SK-N-SH (cell line): ENCODE measurements around the gene NUAK2. TPM values are rescaled to one million over a fixed set of nuclear protein-coding genes. Genes with fewer than 3 reads are reported as not detected.

Experiments used
- CTCF ChIA-PET: fragments of 300-600, 350-600 bp; formaldehyde crosslinking; extraction: SDS; loops from one replicate; lab custom pipeline; 2021; lab: Yijun Ruan, JAX
- POLR2A ChIA-PET: fragments of 350-600 bp; sonication (Branson Sonifier 250); formaldehyde crosslinking; extraction: SDS; loops from one replicate; lab custom pipeline; 2020; ENCODE audit warnings: antibody characterized with exemption, inconsistent platforms; lab: Yijun Ruan, JAX
- DNase-seq: peaks from one replicate; pipeline ENCODE4 v3.0.0; 2012
- H2AFZ ChIP-seq: fragments of 200-600 bp; sonication (generic); 2 replicates; pipeline ENCODE4 v1.8.1; 2016; ENCODE audit warnings: antibody characterized with exemption, mild to moderate bottlenecking, low read depth
- H3F3A ChIP-seq: fragments of 200-600 bp; sonication (generic); replicated peaks from 2 replicates; pipeline ENCODE3; 2016; ENCODE audit warnings: antibody characterized with exemption, mild to moderate bottlenecking; ENCODE audit not compliant: insufficient read depth
- H3K27ac ChIP-seq, 2 experiments: fragments of 200-500 bp in 1 of 2; fragments of 200-600 bp in 1 of 2; sonication (Bioruptor generic) in 1 of 2; sonication (generic), shearing (Covaris generic) in 1 of 2; 2 replicates each; pipeline versions ENCODE4 v1.5.1 to v1.6.1; 2014 to 2016; ENCODE audit warnings: low read depth in 2 of 2, inconsistent platforms in 1 of 2, low read length in 1 of 2, mild to moderate bottlenecking in 1 of 2, mixed read lengths in 1 of 2
- H3K27me3 ChIP-seq: fragments of 200-600 bp; sonication (generic), shearing (Covaris generic); 2 replicates; pipeline ENCODE4 v1.6.1; 2016; ENCODE audit warnings: mixed run types; ENCODE audit not compliant: insufficient read depth
- H3K36me3 ChIP-seq, 2 experiments: fragments of 200-500 bp in 1 of 2; fragments of 200-600 bp in 1 of 2; sonication (Bioruptor generic) in 1 of 2; sonication (generic) in 1 of 2; replicated peaks in 1 of 2; 2 replicates each; pipeline versions ENCODE3 to v1.5.1; 2014 to 2016; ENCODE audit warnings: low read length in 1 of 2, mild to moderate bottlenecking in 1 of 2; ENCODE audit not compliant: insufficient read depth in 2 of 2, control insufficient read depth in 1 of 2
- H3K4me1 ChIP-seq, 2 experiments: fragments of 200-500 bp in 1 of 2; fragments of 200-600 bp in 1 of 2; sonication (Bioruptor generic) in 1 of 2; sonication (generic), shearing (Covaris generic) in 1 of 2; 2 replicates each; pipeline versions ENCODE4 v1.5.1 to v1.6.1; 2014 to 2016; ENCODE audit warnings: low read depth in 1 of 2, low read length in 1 of 2, mixed run types in 1 of 2; ENCODE audit not compliant: insufficient read depth in 2 of 2, control insufficient read depth in 1 of 2
- H3K4me2 ChIP-seq: fragments of 200-600 bp; sonication (generic), shearing (Covaris generic); 2 replicates; pipeline ENCODE4 v1.6.1; 2017; ENCODE audit warnings: mixed run types
- H3K4me3 ChIP-seq, 2 experiments: fragments of 200-500 bp in 1 of 2; fragments of 200-600 bp in 1 of 2; sonication (Bioruptor generic) in 1 of 2; sonication (generic), shearing (Covaris generic) in 1 of 2; 2 replicates each; pipeline versions ENCODE4 v1.5.1 to v1.8.1; 2014 to 2016; ENCODE audit warnings: low read depth in 2 of 2, inconsistent platforms in 1 of 2, low read length in 1 of 2, mild to moderate bottlenecking in 1 of 2, mixed read lengths in 1 of 2, moderate library complexity in 1 of 2
- H3K79me2 ChIP-seq: fragments of 200-600 bp; sonication (generic); 2 replicates; pipeline ENCODE4 v1.8.1; 2017; ENCODE audit warnings: mild to moderate bottlenecking; ENCODE audit not compliant: insufficient read depth
- H3K9ac ChIP-seq: fragments of 200-600 bp; sonication (generic); 2 replicates; pipeline ENCODE4 v1.6.1; 2017; ENCODE audit warnings: mixed run types
- H3K9me2 ChIP-seq: fragments of 200-600 bp; sonication (generic); 2 replicates; pipeline ENCODE4 v1.6.1; 2017; ENCODE audit warnings: mixed run types
- H3K9me3 ChIP-seq: fragments of 200-600 bp; sonication (generic); 2 replicates; pipeline ENCODE4 v1.6.1; 2017; ENCODE audit warnings: mixed run types, mild to moderate bottlenecking, moderate library complexity
- H4K20me1 ChIP-seq: fragments of 200-600 bp; sonication (generic); 2 replicates; pipeline ENCODE4 v1.6.1; 2017; ENCODE audit warnings: mild to moderate bottlenecking, mixed run types; ENCODE audit not compliant: insufficient read depth
- ELF1 ChIP-seq: IDR thresholded peaks from 2 replicates; pipeline ENCODE4 v1.4.0; 2012
- EP300 ChIP-seq, 2 experiments: IDR thresholded peaks; 2 replicates each; pipeline versions ENCODE4 v1.4.0 to v1.6.1; 2012; ENCODE audit warnings: borderline replicate concordance in 1 of 2, low read depth in 1 of 2, low read length in 1 of 2
- FOXJ3 ChIP-seq: sonication (generic); formaldehyde crosslinking; IDR thresholded peaks from 2 replicates; pipeline ENCODE4 v1.5.1; 2020; ENCODE audit warnings: mild to moderate bottlenecking, missing genetic modification reagents
- GABPA ChIP-seq: IDR thresholded peaks from 2 replicates; pipeline ENCODE4 v1.4.0; 2012; ENCODE audit warnings: low read depth, mild to moderate bottlenecking
- GATA2 ChIP-seq: sonication (generic); formaldehyde crosslinking; IDR thresholded peaks from 2 replicates; pipeline ENCODE4 v1.5.0; 2020; ENCODE audit warnings: mild to moderate bottlenecking, missing genetic modification reagents
- MEF2A ChIP-seq: IDR thresholded peaks from 2 replicates; pipeline ENCODE4 v1.4.0; 2012; ENCODE audit warnings: low read depth, borderline replicate concordance
- MXI1 ChIP-seq: IDR thresholded peaks from 2 replicates; pipeline ENCODE4 v1.6.1; 2012; ENCODE audit warnings: mild to moderate bottlenecking, low read depth, low read length, improper control_type of control experiment
- RAD21 ChIP-seq: IDR thresholded peaks from 2 replicates; pipeline ENCODE4 v1.6.1; 2012; ENCODE audit warnings: mild to moderate bottlenecking, low read length
- RFX5 ChIP-seq: IDR thresholded peaks from 2 replicates; pipeline ENCODE4 v1.6.1; 2012; ENCODE audit warnings: mild to moderate bottlenecking, improper control_type of control experiment, low read length
- SIN3A ChIP-seq: IDR thresholded peaks from 2 replicates; pipeline ENCODE4 v1.6.1; 2012; ENCODE audit warnings: low read depth, mild to moderate bottlenecking, low read length, moderate library complexity, borderline replicate concordance
- SMC3 ChIP-seq: IDR thresholded peaks from 2 replicates; pipeline ENCODE4 v1.6.1; 2012; ENCODE audit warnings: low read depth, low read length, improper control_type of control experiment
- TAF1 ChIP-seq: IDR thresholded peaks from 2 replicates; pipeline ENCODE4 v1.6.1; 2012; ENCODE audit warnings: low read depth, mild to moderate bottlenecking, low read length, moderate library complexity, borderline replicate concordance
- TCF12 ChIP-seq: IDR thresholded peaks from 2 replicates; pipeline ENCODE4 v1.4.0; 2012
- TEAD4 ChIP-seq: IDR thresholded peaks from 2 replicates; pipeline ENCODE4 v1.4.0; 2012; ENCODE audit warnings: mild to moderate bottlenecking, borderline replicate concordance; ENCODE audit not compliant: insufficient read depth
- USF1 ChIP-seq: IDR thresholded peaks from 2 replicates; pipeline ENCODE4 v1.4.0; 2012; ENCODE audit warnings: low read depth, borderline replicate concordance
- YY1 ChIP-seq: IDR thresholded peaks from 2 replicates; pipeline ENCODE4 v1.4.0; 2012; ENCODE audit warnings: low read depth, mild to moderate bottlenecking
- WGBS: methylation state at CpG from one replicate; pipeline ENCODE4 v1.1.6; 2017; ENCODE audit warnings: low lambda C conversion rate; 5-methylcytosine and 5-hydroxymethylcytosine counted together
- polyA plus RNA-seq, 3 experiments: library from polyadenylated mRNA; depleted of rRNA; stranded (reverse); fragments of >200 nt; gene quantifications; 2 replicates each; pipeline ENCODE4 v1.2.3, GENCODE V29; 2012
- TF ChIP-seq, protein P1 (sequence below): IDR thresholded peaks from 2 replicates; pipeline ENCODE4 v1.4.0; 2012; ENCODE audit warnings: low read depth, borderline replicate concordance
- TF ChIP-seq, protein P2 (sequence below): IDR thresholded peaks from 2 replicates; pipeline ENCODE4; 2012

Gene NUAK2
- polyA plus RNA-seq, 1 of the 3 experiments (the other 2 are of a cell fraction) = 11.1 TPM

- TF ChIP-seq SIN3A (no peak), YY1 (no peak), GABPA (no peak), ELF1 (no peak), RAD21 (no peak)
Observed at GRCh38 chr1:205309741-205310140, 11.8 kb downstream of the NUAK2 start (continued).

DNA sequence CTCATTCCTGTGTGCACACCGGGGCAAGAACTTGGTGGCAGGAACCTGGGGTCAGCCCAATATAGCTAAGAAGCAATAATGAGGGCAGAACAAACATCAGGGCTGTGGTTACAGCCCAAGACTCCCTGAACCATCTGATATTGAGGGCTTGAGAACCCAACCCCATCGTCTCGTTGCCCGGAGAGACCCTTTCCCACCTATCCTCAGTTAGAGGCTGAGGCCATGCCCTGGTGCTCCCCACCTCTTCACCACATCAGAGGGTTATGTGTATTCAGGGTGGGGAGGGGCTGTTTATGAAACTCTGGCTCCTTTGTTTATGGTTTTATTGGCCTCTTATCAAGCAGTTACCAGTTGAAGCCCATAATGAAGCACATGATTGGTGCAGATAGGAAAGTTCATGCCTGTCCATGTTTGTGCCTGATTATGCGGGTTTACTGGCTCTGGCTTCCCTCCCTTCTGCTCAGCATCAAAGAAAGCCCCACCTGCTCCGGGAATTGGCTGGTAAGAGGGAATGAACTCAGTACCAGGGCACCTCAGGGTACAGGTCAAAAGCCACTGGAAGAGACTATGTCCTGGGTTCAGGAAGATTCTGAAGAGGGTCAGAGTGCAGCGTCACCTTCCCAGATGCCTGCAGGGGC is 14.5 kb downstream of the NUAK2 start:
- Histone ChIP-seq H2AFZ (no peak overlapping the region), H3K9ac (no peak overlapping the region), H3K9me2 (no peaks in the 10 kb centered on the region), H3K9me3 (no peaks in the 10 kb centered on the region), H3K4me1 (peaks cover 0 to 5% of the 10 kb centered on the region in 2 experiments; a peak in 1 of 4 replicates), H3K79me2 (peaks cover 31% of the 10 kb centered on the region), H3K4me2 (no peak overlapping the region), H3K27ac (no peak overlapping the region), H3K4me3 (no peak overlapping the region), H3K36me3 (peaks cover 43 to 49% of the 10 kb centered on the region in 2 experiments), H3K27me3 (no peaks in the 10 kb centered on the region), H4K20me1 (peaks cover 3% of the 10 kb centered on the region), H3F3A (peaks cover 8% of the 10 kb centered on the region)
- CTCF ChIA-PET = interaction anchor here (1.0 to 46.8 kb wide), 2 partner anchors 29 to 35 kb away, joined by 3 to 1368 read pairs; no protein-coding TSS in a partner anchor
- WGBS = 92% methylated on average over 7 of the region's 7 CpGs
- TF ChIP-seq RFX5 (no peak), MXI1 (no peak), FOXJ3 (no peak), SMC3 (no peak), GATA2 (CRISPR knock-in tag) (no peak), TAF1 (no peak), EP300 (IDR thresholded peaks at IDR 0.05; ENCODE audit: borderline replicate concordance in 1 of 2, low read depth in 1 of 2, low read length in 1 of 2) (no peak), TEAD4 (no peak), TCF12 (no peak), USF1 (no peak), MEF2A (no peak)
- TF ChIP-seq, protein P1, sequence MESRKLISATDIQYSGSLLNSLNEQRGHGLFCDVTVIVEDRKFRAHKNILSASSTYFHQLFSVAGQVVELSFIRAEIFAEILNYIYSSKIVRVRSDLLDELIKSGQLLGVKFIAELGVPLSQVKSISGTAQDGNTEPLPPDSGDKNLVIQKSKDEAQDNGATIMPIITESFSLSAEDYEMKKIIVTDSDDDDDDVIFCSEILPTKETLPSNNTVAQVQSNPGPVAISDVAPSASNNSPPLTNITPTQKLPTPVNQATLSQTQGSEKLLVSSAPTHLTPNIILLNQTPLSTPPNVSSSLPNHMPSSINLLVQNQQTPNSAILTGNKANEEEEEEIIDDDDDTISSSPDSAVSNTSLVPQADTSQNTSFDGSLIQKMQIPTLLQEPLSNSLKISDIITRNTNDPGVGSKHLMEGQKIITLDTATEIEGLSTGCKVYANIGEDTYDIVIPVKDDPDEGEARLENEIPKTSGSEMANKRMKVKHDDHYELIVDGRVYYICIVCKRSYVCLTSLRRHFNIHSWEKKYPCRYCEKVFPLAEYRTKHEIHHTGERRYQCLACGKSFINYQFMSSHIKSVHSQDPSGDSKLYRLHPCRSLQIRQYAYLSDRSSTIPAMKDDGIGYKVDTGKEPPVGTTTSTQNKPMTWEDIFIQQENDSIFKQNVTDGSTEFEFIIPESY = no peak
- TF ChIP-seq, protein P2, sequence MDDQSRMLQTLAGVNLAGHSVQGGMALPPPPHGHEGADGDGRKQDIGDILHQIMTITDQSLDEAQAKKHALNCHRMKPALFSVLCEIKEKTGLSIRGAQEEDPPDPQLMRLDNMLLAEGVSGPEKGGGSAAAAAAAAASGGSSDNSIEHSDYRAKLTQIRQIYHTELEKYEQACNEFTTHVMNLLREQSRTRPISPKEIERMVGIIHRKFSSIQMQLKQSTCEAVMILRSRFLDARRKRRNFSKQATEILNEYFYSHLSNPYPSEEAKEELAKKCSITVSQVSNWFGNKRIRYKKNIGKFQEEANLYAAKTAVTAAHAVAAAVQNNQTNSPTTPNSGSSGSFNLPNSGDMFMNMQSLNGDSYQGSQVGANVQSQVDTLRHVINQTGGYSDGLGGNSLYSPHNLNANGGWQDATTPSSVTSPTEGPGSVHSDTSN = no peak
- no peak for DNase-seq
- POLR2A ChIA-PET = no interaction called here
